GM21526 (cell line): ENCODE results near the gene DUSP16.

Source experiments
- ATAC-seq: cut with Tn5 transposase; IDR thresholded peaks from one replicate; pipeline ENCODE4 v1.9.1; 2021; ENCODE audit warnings: moderate library complexity; ENCODE audit not compliant: unreplicated experiment, low FRiP score

The DUSP16 gene

DNA sequence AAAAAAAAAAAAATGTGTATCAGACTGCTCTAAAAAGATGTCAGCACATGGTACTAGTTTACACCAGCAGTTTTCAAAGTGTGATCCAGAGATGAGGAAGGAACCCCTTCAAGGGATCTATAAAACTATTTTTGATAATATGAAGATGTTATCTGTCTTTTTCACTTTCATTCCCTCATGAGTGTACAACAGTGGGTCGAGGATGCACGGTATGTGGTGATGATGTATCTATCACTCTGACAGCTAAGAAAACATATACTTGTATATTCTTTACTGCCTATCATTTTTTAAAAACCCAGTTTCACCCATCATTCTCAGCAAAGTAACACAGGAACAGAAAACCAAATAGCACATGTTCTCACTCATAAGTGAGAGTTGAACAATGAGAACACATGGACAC is 12.4 kb downstream of the DUSP16 start:
- no peak for ATAC-seq

- no peak for ATAC-seq
Observed at GRCh38 chr12:12549426-12549825, 13.2 kb downstream of the DUSP16 start.

- no peak for ATAC-seq
Observed at GRCh38 chr12:12548713-12549112, 13.9 kb downstream of the DUSP16 start.

GRCh38 chr12:12546314-12546772 is 16.3 kb downstream of the DUSP16 start:
- no peak for ATAC-seq

DNA sequence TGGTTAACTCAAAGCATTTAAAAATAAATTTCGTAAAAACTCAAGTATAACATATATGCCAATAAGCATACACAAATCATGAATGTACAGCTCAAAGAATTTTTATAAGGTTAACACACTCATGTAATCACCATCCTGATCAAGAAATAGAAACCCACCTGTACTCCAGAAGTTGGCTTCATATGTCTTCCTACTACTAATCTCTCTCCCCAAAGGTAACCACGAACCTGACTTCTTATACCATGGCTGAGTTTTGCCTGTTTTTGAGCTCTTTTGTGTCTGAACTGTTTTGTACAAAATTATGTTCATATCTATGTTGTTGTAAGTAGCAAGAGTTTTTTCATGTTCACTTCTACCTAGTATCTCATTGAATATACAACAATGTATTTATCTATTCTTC is 18.7 kb downstream of the DUSP16 start:
- ATAC-seq, result no peak

GRCh38 chr12:12542964-12543363 is 19.7 kb downstream of the DUSP16 start:
- ATAC-seq, result no peak

- no peak for ATAC-seq
Observed at GRCh38 chr12:12542286-12542685, 20.4 kb downstream of the DUSP16 start.

GRCh38 chr12:12541782-12542181 is 20.9 kb downstream of the DUSP16 start:
- no peak for ATAC-seq

DNA sequence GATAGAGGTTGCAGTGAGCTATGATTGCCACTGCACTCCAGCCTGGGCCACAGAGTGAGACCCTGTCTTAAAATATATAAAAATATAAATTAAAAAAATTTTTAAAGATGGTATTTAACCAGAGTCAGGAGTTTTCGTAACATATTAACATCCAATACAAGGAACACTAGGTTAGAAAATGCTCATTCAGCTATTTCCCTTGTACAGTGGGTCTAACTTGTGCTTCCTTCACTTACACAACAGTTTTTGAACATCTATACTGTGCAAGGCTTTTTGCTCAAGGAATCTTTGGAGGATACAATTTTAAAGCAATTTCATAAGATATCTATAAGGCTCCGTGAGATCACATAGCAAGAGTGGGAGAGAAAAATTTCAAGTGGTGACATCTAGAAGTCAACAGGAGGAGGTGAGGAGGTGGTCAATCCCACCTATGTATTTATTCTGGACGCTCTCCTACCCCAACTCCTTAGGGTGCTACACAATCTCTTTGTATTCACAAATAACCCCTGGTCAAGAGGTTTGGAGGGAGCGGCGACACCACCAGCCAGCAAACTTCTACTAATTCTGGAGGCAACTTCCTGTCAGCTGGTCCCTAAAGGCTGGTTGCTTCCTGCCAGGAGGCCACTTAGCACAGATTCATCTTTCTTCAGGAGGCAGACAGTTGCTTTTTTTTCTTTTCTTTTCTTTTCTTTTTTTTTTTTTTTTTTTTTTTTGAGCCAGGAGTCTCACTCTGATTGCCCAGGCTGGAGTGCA is 22.2 kb downstream of the DUSP16 start:
- no peak for ATAC-seq

DNA sequence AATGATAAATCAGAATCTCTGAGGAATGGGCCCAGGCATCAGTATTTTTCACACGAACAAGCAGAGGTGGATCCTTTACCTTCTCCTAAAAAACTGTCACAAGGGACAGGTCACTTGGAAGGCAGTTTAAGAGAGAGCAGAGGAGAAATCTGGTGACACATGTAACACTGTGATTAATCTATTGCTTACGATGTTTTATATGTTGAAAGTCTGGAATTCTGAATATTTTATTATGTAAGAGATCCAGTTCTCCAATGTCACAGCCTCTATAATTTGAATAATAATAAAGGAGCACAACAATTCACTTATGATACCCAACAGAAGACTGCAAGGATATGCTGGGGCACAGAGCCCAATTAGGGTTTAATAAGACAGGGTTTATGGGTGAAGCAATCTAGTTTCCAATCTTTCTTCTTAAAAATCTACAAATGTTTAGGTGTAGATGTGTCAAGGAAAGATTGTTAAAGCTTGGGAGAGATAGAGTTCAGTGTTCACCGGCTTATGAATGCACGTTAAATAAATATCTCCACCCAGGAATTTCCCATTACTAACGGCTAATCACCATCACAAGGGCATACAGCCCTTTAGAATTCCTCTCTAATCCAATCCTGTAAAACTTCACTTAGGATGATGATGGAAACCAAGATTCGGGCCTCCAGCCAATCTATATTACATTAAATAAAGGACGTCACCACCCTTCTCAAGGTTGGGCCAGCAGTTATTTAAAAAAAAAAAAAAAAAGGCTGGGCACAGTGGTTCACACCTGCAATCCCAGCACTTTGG is 23.4 kb downstream of the DUSP16 start:
- no peak for ATAC-seq

GRCh38 chr12:12538535-12538934 is 24.1 kb downstream of the DUSP16 start:
- ATAC-seq, result no peak

- no peak for ATAC-seq
Observed at GRCh38 chr12:12537421-12537820, 25.2 kb downstream of the DUSP16 start.

DNA sequence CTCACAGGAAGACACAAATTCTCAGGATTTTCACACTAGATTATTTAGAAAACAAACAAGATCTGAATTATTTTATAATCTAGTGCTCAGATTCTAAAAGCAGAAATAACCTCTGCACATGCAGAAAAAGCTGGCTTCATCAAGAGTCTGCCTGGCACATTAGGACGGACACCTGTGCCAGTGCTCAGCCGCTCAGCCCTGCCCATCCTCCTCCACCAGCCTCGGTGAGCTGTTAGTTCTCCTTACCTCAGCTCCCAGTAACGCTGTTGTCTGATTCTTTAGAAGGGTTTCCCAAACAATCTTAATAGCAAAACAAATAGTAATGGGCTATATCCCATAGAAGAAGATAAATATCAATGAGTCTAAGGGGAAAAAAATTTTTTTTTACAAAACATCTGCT is 27.7 kb downstream of the DUSP16 start:
- no peak for ATAC-seq

- no peak for ATAC-seq
Observed at GRCh38 chr12:12534166-12534866, 28.3 kb downstream of the DUSP16 start.

DNA sequence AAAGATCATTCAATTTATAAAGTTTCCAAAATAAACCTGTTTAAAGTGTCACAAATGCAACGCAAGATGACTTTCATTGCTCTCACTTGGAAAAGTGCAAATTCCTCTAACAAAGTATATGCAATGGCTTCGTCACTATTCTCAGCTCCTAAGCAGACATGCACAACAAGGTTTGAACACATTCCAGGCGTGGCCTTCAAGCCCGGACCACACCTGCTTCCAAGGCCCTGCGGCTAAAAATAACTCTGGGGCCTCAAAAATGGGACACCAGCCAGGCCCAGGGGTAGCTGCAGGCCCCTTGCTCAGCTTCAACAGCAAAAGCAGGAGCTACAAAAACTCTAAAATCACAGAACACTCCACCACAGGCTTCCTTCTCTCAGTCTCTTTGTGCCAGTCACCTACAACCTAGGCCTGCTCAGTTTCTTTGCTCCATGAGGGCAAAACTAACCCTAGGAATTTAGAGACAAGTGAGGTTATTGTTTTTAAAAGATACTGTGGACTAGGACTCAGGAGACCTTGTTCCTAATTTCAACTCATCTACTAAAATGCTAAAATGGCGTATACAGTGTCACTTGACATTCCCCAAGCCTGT is 29.3 kb downstream of the DUSP16 start:
- ATAC-seq, result no peak

GRCh38 chr12:12531194-12531593 is 31.5 kb downstream of the DUSP16 start:
- no peak for ATAC-seq

- ATAC-seq, result no peak
Observed at GRCh38 chr12:12529783-12530421, 32.8 kb downstream of the DUSP16 start.

GRCh38 chr12:12528361-12529270 is 34.0 kb downstream of the DUSP16 start:
- ATAC-seq, result no peak

GRCh38 chr12:12527820-12528296 is 34.8 kb downstream of the DUSP16 start:
- ATAC-seq, result no peak
